HL-60/S4 treated with retinoic acid at 250 ng/mL for 4 days and 3 days (cell line): ENCODE measurements around the gene NUCB1.

Experiments
- in situ Hi-C: fragments of 300-500 bp; cut with MboI; formaldehyde crosslinking; loops from 2 replicates; pipeline ENCODE4 v1.7.0; 2022; ENCODE audit warnings: low sequenced_read_pairs

NUCB1 gene

DNA sequence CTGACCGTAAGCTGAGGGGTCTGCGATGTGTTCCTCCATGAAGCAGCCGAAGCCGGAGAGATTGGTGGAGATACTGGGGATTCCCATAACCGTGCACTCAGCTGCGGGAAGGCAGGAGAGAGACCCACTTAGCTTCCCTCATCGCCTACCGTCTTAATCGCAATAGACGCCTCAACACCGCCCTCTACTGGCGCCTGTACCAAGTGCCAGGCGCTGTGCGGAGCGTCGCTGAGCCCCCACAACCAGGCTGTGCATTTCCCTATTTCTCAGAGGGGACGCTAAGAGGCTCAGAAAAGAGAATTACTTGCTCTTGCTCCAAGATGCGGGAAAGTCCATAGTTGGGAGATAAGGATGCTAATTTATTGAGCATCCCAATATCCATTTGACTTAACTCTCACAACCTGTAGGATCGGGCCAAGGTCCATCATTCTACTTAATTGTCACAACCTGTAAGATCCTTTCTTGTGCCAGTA is 70.8 kb downstream of the NUCB1 start:
- in situ Hi-C loops: loop anchor here (25.0 kb wide), 1 partner anchor 334 kb away; the partner anchor contains the start of genes CA11 and DBP
